ENCODE results near the gene COL16A1.

COL16A1 gene

DNA sequence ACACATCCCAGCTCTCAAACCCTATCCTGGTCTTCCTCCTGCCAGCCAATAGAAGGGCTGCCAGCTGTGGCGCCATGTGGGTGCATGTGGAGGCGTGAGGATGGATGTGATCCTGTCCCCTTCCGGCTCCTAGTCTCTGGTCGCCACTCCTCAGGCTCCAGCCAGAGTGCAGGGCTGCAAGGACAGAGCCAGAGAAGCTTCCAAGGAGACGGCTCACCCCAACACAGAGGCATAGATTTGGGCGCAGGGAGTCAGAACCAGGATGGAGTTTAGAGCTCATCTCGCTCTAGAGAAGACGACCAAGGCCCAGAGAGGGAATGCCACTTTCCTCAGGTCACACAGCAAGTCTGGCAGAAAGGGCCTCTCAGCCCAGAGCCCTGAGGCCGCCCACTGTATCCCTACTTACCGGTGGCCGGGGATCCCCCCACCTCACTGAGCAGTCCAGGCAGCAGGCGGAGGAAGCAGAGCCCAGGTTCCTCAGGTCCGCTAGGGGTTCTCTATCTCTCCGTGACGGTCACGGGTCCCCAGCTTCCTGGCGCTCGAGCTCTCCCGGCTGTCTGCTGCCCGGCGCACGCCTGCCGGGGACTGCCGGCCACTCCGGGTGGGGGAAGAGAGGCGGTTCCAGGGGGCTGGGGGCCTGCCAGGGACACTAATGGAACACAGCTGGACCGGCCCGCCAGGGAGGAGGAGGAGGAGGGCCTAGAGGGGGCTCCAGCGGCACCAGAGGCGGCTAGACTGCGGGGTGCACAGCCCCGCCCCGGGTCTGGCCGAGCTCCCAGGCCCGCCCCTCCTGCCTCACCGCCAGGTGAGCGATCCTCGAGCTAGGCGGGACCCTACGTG, at the start of gene COL16A1:
Gene COL16A1, minus strand, starts transcription at position 587 of the 840 bp plus-strand sequence. CDS start 1,824 bp downstream, outside the sequence.
- TF ChIP-seq, protein P1, sequence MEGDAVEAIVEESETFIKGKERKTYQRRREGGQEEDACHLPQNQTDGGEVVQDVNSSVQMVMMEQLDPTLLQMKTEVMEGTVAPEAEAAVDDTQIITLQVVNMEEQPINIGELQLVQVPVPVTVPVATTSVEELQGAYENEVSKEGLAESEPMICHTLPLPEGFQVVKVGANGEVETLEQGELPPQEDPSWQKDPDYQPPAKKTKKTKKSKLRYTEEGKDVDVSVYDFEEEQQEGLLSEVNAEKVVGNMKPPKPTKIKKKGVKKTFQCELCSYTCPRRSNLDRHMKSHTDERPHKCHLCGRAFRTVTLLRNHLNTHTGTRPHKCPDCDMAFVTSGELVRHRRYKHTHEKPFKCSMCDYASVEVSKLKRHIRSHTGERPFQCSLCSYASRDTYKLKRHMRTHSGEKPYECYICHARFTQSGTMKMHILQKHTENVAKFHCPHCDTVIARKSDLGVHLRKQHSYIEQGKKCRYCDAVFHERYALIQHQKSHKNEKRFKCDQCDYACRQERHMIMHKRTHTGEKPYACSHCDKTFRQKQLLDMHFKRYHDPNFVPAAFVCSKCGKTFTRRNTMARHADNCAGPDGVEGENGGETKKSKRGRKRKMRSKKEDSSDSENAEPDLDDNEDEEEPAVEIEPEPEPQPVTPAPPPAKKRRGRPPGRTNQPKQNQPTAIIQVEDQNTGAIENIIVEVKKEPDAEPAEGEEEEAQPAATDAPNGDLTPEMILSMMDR (IDR thresholded peaks at IDR 0.05; ENCODE audit: low read length, missing control alignments): no peak
- peak within 1 kb of the TSS; percentile 62 for H3K4me3 ChIP-seq (replicated peaks; ENCODE audit: low read depth, low read length)
- DNase-seq (ENCODE audit: low read depth): peak; percentile 39

DNA sequence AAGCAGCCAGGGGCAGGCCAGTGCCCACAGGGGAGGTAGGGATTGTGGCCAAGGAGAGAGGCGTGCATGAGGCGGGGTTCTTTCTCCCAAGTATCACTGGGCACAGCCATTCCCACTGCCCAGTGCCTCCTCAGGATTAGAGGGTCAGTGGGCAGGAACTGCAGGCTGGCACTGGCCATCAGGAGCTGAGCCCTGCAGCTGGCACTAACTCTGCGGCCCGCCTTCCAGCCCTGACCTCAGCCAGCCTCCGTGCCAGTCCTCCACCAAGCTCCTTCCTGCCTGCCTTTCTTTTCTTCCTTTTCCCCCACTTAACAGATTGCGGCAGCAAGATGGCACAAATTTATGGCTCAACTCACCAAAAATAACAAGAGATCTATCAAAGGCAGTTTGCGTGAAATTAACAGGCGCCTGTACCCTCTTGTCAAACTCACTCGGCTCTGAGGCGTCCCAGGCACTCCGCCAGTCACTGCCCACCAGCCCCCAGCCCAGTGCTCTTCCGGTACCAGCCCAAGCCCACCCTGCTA, 49.2 kb upstream of the COL16A1 start:
- no peak overlapping the region for H3K4me3 ChIP-seq (replicated peaks; ENCODE audit: low read depth, low read length)
- no peak for DNase-seq (ENCODE audit: low read depth)
- TF ChIP-seq, protein P1 (IDR thresholded peaks at IDR 0.05; ENCODE audit: low read length, missing control alignments): no peak

DNA sequence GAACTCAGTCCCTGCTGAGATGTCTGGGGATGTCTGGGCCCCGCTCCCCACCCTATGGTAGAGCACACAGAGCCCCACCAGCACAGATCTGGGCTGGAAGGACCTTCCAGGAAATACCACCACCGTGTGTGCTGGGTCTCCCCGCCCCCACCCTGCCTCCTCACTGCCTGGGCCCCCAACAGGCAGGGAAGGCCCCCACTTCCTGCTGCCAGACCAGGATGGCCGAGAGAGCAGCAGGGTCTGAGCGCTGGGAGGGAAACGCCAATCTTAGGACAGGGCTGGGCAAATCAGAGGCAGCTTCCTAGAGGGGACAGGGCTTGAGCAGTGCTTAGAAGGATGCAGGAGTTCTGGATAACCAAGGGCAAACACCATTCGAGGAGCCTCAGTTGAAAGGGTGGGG, 48.4 kb upstream of the COL16A1 start:
- DNase-seq (ENCODE audit: low read depth): no peak
- TF ChIP-seq, protein P1 (IDR thresholded peaks at IDR 0.05; ENCODE audit: low read length, missing control alignments): no peak
- H3K4me3 ChIP-seq (replicated peaks; ENCODE audit: low read depth, low read length): no peak overlapping the region

DNA sequence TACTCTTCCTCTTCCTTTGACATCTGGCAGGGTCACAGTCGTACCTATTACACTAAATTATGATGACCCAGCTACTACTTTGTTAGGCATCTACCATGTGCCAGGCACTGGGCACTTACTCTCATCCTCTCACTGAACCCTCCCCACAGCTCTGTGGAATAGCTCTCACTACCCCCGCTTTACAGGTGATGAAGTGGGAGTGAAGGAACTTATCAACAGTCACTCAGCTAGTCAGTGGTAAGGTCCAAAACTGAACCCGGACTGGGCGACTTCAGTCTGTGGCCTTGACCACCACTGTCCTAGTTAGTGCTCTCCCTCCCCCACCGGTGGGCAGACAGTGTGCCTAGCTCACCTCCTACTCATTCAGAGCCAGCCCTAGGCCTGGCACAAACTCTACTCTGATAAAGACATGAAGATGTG, 48.0 kb upstream of the COL16A1 start:
- no peak overlapping the region for H3K4me3 ChIP-seq (replicated peaks; ENCODE audit: low read depth, low read length)
- DNase-seq (ENCODE audit: low read depth): no peak
- TF ChIP-seq, protein P1 (IDR thresholded peaks at IDR 0.05; ENCODE audit: low read length, missing control alignments): no peak

DNA sequence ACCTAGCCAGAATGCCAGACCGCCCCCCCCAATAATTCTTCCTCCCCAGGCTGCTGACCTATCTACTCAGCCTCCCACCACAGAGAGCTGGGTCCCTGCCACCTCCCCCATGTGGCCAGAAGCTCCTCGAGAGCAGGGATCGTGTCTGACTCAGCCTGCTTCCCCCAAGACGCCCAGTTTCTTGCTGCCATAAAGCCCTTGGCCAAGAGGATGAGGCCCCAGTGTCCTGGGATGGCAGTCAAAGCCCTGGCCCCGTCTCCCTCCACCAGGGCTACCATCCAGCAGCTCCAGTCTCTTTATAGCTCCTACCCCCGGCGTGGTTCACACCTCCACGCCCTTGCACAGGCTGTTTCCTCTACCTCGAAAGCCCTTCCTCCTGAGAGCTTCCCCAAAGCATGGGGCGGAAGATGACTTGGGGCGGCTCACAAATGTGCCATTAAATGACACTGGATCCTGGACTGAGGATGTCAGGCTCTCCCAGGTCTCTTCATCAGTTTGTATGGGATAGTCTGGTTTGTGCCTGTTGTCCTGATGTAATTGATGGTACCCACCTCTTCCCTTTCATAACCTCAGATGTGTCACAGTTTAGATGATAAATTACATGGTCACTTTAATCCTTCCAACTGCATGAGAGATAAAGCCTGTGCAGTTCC, 47.2 kb upstream of the COL16A1 start:
- H3K4me3 ChIP-seq (replicated peaks; ENCODE audit: low read depth, low read length): no peak overlapping the region
- peak; percentile 53 for DNase-seq (ENCODE audit: low read depth)
- TF ChIP-seq, protein P1 (IDR thresholded peaks at IDR 0.05; ENCODE audit: low read length, missing control alignments): no peak

DNA sequence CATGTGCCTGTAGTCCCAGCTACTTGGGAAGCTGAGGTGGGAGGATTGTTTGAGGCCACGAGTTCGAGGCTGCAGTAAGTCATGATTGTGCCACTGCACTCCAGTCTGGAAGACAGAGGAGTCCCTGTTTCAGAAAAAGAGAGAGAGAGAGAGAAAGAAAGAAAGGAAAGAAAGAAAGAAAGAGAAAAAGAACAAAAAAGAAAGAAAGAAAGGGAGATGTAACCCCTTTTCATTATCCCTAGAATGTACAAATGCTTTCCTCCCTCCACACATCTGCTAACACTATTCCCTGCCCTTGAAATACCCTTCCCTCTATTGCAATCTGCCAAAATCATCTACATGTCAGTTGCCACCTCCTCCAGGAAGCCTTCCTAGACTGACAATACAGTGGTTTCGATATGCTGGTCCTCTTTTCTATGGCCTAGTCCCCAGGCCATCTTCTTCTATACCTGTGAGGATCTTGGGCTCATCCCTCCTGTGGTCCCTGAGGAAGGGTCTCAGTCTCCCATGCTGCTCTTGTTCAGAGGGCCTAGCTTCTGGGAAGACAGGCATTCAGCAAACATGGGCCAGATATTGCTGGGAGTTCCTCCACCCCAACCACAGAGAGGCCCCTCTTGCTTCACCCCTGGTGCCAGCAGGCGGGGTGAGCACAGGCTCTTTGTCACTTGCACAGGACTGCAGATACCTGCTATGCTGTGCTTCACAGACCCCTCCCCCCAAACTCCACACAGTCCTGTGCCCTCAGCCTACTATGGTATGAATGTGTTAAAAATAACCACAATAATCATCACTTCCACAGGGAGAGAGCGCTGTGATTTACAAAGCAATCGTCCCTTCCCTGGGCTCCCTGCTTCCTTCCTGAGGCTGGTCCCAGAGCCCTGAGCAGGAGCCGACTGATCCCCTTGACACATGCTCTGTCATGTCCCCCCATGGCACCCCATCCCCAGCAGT, 46.2 kb upstream of the COL16A1 start:
- TF ChIP-seq, protein P1 (IDR thresholded peaks at IDR 0.05; ENCODE audit: low read length, missing control alignments): no peak
- no peak overlapping the region for H3K4me3 ChIP-seq (replicated peaks; ENCODE audit: low read depth, low read length)
- DNase-seq (ENCODE audit: low read depth): no peak
